Measurements from ENCODE around the gene AK6. TPM values are rescaled to one million over a fixed set of nuclear protein-coding genes. Genes with fewer than 3 reads are reported as not detected.
A peak's percentile ranks its signal among the peaks of the same experiment; 100 is the strongest.
"Not testable (repeated sequence)": the region's sequence is repeated elsewhere in the genome, so short reads cannot be mapped to it uniquely, and the experiment has no call there.

The AK6 gene
- total RNA-seq, 1 donor from 2014 or later, result 31.0 TPM

DNA sequence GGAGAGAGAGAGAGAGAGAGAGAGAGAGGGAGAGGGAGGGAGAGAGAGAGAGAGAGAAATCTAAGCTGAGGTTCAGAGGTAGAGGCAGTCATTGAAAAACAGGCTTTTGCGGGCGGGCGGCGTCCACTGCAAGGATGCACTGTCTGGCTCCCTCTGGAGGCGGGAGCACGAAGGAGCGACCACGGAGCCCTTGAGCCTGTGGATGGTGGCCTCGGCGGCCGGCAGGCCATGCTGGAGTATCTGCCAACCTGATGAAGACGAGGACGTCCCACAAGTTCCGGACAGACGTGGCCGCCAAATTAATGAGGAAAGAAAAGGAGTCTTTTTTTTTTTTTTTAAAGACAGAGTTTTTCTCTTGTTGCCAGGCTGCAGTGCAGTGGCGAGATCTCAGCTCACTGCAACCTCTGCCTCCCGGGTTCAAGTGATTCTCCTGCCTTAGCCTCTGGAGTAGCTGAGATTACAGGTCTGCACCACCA, 34.5 kb downstream of the AK6 start:
- peaks cover 9% of the 10 kb centered on the region for H3K4me1 Mint-ChIP-seq (ENCODE audit: unreplicated experiment)
- H3K36me3 Mint-ChIP-seq (ENCODE audit: unreplicated experiment), result peaks cover 2% of the 10 kb centered on the region
- no peak overlapping the region for H3K27ac Mint-ChIP-seq (ENCODE audit: unreplicated experiment)
- H3K4me3 Mint-ChIP-seq (ENCODE audit: unreplicated experiment), result no peak overlapping the region
- H3K9me3 Mint-ChIP-seq (ENCODE audit: unreplicated experiment), result no peaks in the 10 kb centered on the region
- TF ChIP-seq CTCF (IDR thresholded peaks at IDR 0.05), result peak; percentile 88
- no peaks in the 10 kb centered on the region for H3K27me3 Mint-ChIP-seq (ENCODE audit: unreplicated experiment)
- peak; percentile 94 for DNase-seq (ENCODE audit: extremely low spot score, unreplicated experiment)

GRCh38 chr5:69333668-69334315, 35.5 kb downstream of the AK6 start:
- H3K27me3 Mint-ChIP-seq (ENCODE audit: unreplicated experiment); H3K36me3 Mint-ChIP-seq (ENCODE audit: unreplicated experiment); H3K27ac Mint-ChIP-seq (ENCODE audit: unreplicated experiment); H3K9me3 Mint-ChIP-seq (ENCODE audit: unreplicated experiment); H3K4me3 Mint-ChIP-seq (ENCODE audit: unreplicated experiment); H3K4me1 Mint-ChIP-seq (ENCODE audit: unreplicated experiment): not testable (repeated sequence)
- peak; percentile 77 for DNase-seq (ENCODE audit: extremely low spot score, unreplicated experiment)

DNA sequence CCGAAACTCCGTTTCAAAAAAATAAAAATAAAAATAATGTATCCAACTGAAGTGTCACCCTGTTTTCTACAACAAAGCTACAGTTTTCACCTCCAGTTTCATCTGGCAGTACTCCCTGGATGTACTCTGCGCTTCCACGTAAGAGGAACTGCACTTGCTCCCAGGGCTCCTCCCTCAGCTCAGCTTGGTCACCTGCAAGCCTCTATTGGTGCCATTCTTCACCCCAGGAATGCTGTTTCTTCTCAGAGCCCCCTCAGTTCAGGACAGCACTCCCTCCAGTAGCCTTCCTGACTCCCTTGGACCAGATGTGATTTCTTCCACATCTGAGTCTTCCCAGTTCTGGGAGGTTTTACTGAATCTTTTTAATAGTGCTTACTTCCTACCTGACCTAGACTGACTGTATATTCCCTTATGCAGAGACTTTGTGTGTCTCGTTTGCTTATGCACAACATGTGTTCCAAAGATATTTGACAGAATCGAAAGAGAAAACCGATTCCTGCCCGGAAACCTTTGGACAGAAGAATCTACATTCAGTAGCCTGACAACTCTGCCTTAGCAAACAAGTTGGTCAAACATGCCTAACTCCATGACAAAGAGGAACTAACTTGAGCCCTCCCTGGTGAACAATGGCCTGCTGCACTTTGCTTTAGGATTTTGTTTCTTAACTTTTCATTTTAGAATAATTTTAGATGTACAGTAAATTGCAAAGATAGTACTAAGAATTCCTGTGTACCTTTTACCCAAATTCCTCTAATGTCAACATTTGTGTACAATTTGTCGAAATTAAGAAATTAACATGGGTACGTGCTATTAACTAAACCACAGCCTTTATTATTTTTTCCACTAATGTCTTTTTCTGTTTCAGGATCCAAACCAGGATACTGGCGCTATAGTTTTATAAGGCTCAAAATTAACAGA, 37.5 kb downstream of the AK6 start:
- H3K36me3 Mint-ChIP-seq (ENCODE audit: unreplicated experiment), result peaks cover 2% of the 10 kb centered on the region
- no peaks in the 10 kb centered on the region for H3K9me3 Mint-ChIP-seq (ENCODE audit: unreplicated experiment)
- H3K4me3 Mint-ChIP-seq (ENCODE audit: unreplicated experiment), result peak overlapping the region; percentile 78
- no peak overlapping the region for H3K27ac Mint-ChIP-seq (ENCODE audit: unreplicated experiment)
- no peaks in the 10 kb centered on the region for H3K27me3 Mint-ChIP-seq (ENCODE audit: unreplicated experiment)
- peaks cover 9% of the 10 kb centered on the region for H3K4me1 Mint-ChIP-seq (ENCODE audit: unreplicated experiment)
- no peak for TF ChIP-seq CTCF (IDR thresholded peaks at IDR 0.05)
- peak; percentile 40 for DNase-seq (ENCODE audit: extremely low spot score, unreplicated experiment)

GRCh38 chr5:69329905-69330489, 39.3 kb downstream of the AK6 start:
- Mint-ChIP-seq H3K27ac (ENCODE audit: unreplicated experiment) (no peak overlapping the region), H3K4me3 (ENCODE audit: unreplicated experiment) (no peak overlapping the region), H3K36me3 (ENCODE audit: unreplicated experiment) (peaks cover 2% of the 10 kb centered on the region), H3K4me1 (ENCODE audit: unreplicated experiment) (peaks cover 9% of the 10 kb centered on the region), H3K9me3 (ENCODE audit: unreplicated experiment) (no peaks in the 10 kb centered on the region), H3K27me3 (ENCODE audit: unreplicated experiment) (no peaks in the 10 kb centered on the region)
- no peak for TF ChIP-seq CTCF (IDR thresholded peaks at IDR 0.05)
- DNase-seq (ENCODE audit: extremely low spot score, unreplicated experiment), result no peak

GRCh38 chr5:69326365-69326764, 43.0 kb downstream of the AK6 start:
- Mint-ChIP-seq H3K27ac (ENCODE audit: unreplicated experiment) (no peak overlapping the region), H3K27me3 (ENCODE audit: unreplicated experiment) (no peaks in the 10 kb centered on the region), H3K9me3 (ENCODE audit: unreplicated experiment) (no peaks in the 10 kb centered on the region), H3K36me3 (ENCODE audit: unreplicated experiment) (no peaks in the 10 kb centered on the region), H3K4me3 (ENCODE audit: unreplicated experiment) (no peak overlapping the region), H3K4me1 (ENCODE audit: unreplicated experiment) (no peaks in the 10 kb centered on the region)
- TF ChIP-seq CTCF (IDR thresholded peaks at IDR 0.05), result no peak
- DNase-seq (ENCODE audit: extremely low spot score, unreplicated experiment), result no peak
